Neural crest cell (in vitro differentiated cells): ENCODE results near the gene RNF11. TPM values are rescaled to one million over a fixed set of nuclear protein-coding genes. Genes with fewer than 3 reads are reported as not detected.

Experiments used
- DNase-seq: peaks from one replicate; pipeline ENCODE4 v3.0.0; 2021; ENCODE audit warnings: low read depth, mixed read lengths, low spot score
- H3K27ac Mint-ChIP-seq: one replicate; pipeline ENCODE4 v1.8.0; 2021; ENCODE audit warnings: mild to moderate bottlenecking, mixed read lengths; ENCODE audit not compliant: unreplicated experiment
- H3K27me3 Mint-ChIP-seq: 2 replicates; pipeline ENCODE4 v1.8.0; 2021; ENCODE audit warnings: low read depth, mild to moderate bottlenecking, mixed read lengths
- H3K36me3 Mint-ChIP-seq: 2 replicates; pipeline ENCODE4 v1.8.0; 2021; ENCODE audit warnings: low read depth, mild to moderate bottlenecking, mixed read lengths
- H3K4me1 Mint-ChIP-seq: 2 replicates; pipeline ENCODE4 v1.8.0; 2021; ENCODE audit warnings: mixed read lengths
- H3K4me3 Mint-ChIP-seq: one replicate; pipeline ENCODE4 v1.8.0; 2021; ENCODE audit warnings: mild to moderate bottlenecking, mixed read lengths
- H3K9me3 Mint-ChIP-seq: 2 replicates; pipeline ENCODE4 v1.8.0; 2021; ENCODE audit warnings: mixed read lengths
- total RNA-seq: library from RNA; stranded (reverse); gene quantifications from 2 replicates; pipeline ENCODE4 v1.2.1, GENCODE V29; 2021
- TF ChIP-seq, protein P1 (sequence below): fragments of 200-600 bp; sonication (generic); conservative IDR thresholded peaks from 2 replicates; pipeline ENCODE4 v1.5.0; 2021; ENCODE audit warnings: antibody characterized with exemption, mild to moderate bottlenecking

Gene RNF11
- total RNA-seq, 1 donor from 2014 or later = 45.2 TPM

GRCh38 chr1:51193564-51193963, 42.5 kb upstream of the RNF11 start:
- Mint-ChIP-seq H3K4me1 (no peaks in the 10 kb centered on the region), H3K9me3 (no peaks in the 10 kb centered on the region), H3K27me3 (peaks cover 8% of the 10 kb centered on the region), H3K4me3 (no peak overlapping the region), H3K36me3 (no peaks in the 10 kb centered on the region), H3K27ac (no peak overlapping the region)
- no peak for DNase-seq
- TF ChIP-seq, protein P1, sequence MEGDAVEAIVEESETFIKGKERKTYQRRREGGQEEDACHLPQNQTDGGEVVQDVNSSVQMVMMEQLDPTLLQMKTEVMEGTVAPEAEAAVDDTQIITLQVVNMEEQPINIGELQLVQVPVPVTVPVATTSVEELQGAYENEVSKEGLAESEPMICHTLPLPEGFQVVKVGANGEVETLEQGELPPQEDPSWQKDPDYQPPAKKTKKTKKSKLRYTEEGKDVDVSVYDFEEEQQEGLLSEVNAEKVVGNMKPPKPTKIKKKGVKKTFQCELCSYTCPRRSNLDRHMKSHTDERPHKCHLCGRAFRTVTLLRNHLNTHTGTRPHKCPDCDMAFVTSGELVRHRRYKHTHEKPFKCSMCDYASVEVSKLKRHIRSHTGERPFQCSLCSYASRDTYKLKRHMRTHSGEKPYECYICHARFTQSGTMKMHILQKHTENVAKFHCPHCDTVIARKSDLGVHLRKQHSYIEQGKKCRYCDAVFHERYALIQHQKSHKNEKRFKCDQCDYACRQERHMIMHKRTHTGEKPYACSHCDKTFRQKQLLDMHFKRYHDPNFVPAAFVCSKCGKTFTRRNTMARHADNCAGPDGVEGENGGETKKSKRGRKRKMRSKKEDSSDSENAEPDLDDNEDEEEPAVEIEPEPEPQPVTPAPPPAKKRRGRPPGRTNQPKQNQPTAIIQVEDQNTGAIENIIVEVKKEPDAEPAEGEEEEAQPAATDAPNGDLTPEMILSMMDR = no peak

DNA sequence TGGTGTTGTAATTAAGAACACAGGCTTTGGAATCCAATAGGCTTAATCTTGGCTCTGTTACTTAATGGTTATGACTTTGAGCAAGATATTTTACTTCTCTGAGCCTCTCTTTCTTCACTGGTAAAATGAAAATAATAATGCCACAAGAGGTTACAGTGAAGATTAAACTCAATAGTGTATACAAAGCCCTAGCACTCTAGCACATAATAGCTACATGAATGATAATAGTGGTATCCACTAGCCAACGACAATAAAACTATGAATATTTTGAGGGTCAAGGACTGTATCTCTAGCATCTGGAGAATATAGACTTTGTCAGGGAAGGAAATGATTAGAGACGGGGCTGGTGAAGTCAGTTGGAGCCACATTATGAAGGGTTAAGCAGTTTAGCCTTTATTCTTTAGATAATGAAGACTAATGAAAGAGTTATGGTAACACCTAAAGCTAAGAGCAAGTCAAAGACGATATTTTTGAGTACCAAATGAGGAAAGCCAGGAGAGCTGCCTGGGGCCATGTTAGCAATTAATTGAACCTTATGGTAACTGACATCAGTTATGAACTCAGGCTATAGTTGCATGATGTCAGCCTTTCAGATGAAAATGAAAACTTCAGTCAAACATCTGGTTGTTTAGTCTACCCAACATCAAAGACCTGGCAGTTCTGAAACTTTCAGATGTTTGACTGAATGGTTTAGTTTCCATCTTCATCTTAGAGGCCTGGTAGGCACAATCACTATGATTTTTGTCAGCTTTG, 32.8 kb upstream of the RNF11 start:
- Mint-ChIP-seq H3K27me3 (no peaks in the 10 kb centered on the region), H3K4me3 (no peak overlapping the region), H3K4me1 (no peaks in the 10 kb centered on the region), H3K9me3 (no peaks in the 10 kb centered on the region), H3K36me3 (no peaks in the 10 kb centered on the region), H3K27ac (no peak overlapping the region)
- TF ChIP-seq, protein P1 = no peak
- no peak for DNase-seq

GRCh38 chr1:51203874-51204245, 32.2 kb upstream of the RNF11 start:
- no peak for DNase-seq
- TF ChIP-seq, protein P1 = no peak
- no peaks in the 10 kb centered on the region for H3K9me3 Mint-ChIP-seq
- H3K27me3 Mint-ChIP-seq = no peaks in the 10 kb centered on the region
- no peak overlapping the region for H3K27ac Mint-ChIP-seq
- H3K4me1 Mint-ChIP-seq = no peaks in the 10 kb centered on the region
- no peak overlapping the region for H3K4me3 Mint-ChIP-seq
- H3K36me3 Mint-ChIP-seq = no peaks in the 10 kb centered on the region

DNA sequence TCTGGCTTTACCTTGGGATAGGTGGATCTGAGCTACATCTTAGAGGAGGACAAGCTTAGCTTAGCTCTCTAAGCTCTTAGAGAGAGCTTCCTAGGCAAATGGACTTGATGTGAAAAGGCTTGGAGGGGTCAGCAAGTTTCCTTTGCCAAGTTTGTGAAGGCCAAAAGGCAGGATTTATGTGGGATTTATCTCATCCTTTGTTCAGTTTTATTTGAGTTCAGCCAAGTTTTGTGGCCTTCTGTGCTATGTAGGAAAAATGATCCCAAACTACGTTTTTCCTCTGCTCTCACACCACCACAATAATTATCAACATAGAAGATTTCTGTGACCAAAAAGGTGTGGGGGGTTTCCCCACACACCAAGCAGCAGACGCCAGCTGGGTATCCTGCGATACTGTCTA, 26.0 kb upstream of the RNF11 start:
- Mint-ChIP-seq H3K4me3 (no peak overlapping the region), H3K4me1 (no peaks in the 10 kb centered on the region), H3K27ac (no peak overlapping the region), H3K9me3 (no peaks in the 10 kb centered on the region), H3K36me3 (no peaks in the 10 kb centered on the region), H3K27me3 (no peaks in the 10 kb centered on the region)
- DNase-seq = no peak
- TF ChIP-seq, protein P1 = no peak

- Mint-ChIP-seq H3K9me3 (no peaks in the 10 kb centered on the region), H3K27ac (no peak overlapping the region), H3K4me1 (no peaks in the 10 kb centered on the region), H3K4me3 (no peak overlapping the region), H3K36me3 (no peaks in the 10 kb centered on the region), H3K27me3 (no peaks in the 10 kb centered on the region)
- TF ChIP-seq, protein P1 = no peak
- DNase-seq = no peak
These were observed 25.4 kb upstream of the RNF11 start for GRCh38 chr1:51210676-51211075.
